Measurements from ENCODE around the gene MTR. TPM values are rescaled to one million over a fixed set of nuclear protein-coding genes. Genes with fewer than 3 reads are reported as not detected.

MTR gene
- total and polyA plus RNA-seq, 7 donors = 6.8 to 66.2 (median 51.3) TPM

- H3K27me3 ChIP-seq (ENCODE audit: insufficient read depth in 3 of 3, low read length in 2 of 3) = no peaks in the 10 kb centered on the region
- peaks cover 7% of the 10 kb centered on the region for H3K4me1 ChIP-seq
- intact Hi-C loops (cut with DNase I) = loop anchor here in 1 of 2 donors (10.0 kb wide), 2 partner anchors 109 to 759 kb away; no protein-coding TSS in a partner anchor
- no peak overlapping the region for H3K4me3 ChIP-seq
- no peak for DNase-seq
- 95 to 97% (median 95%) methylated on average over 3 of the region's 3 CpGs for WGBS, 3 donors
- no peak for ATAC-seq
- no peak overlapping the region for H3K27ac ChIP-seq
- peaks cover 11 to 97% of the 10 kb centered on the region in 2 donors for H3K36me3 ChIP-seq (ENCODE audit: insufficient read depth in 1 of 2, low read depth in 1 of 2)
- TF ChIP-seq CTCF (IDR thresholded peaks at IDR 0.05) = no peak
- H3K9me3 ChIP-seq = no peaks in the 10 kb centered on the region
Observed at GRCh38 chr1:236864211-236864610, 69.1 kb downstream of the MTR start.

GRCh38 chr1:236864996-236865817 is 70.1 kb downstream of the MTR start:
- H3K27me3 ChIP-seq (ENCODE audit: insufficient read depth in 3 of 3, low read length in 2 of 3) = no peaks in the 10 kb centered on the region
- peaks cover 7% of the 10 kb centered on the region for H3K4me1 ChIP-seq
- 34 to 86% (median 80%) methylated on average over 3 of the region's 3 CpGs for WGBS, 3 donors
- no peaks in the 10 kb centered on the region for H3K9me3 ChIP-seq
- intact Hi-C loops (cut with DNase I) = loop anchor here in 1 of 2 donors (10.0 kb wide), 2 partner anchors 110 to 760 kb away; no protein-coding TSS in a partner anchor
- DNase-seq (no peak), ATAC-seq (peak in 1 of 4 donors; percentile 30)
- TF ChIP-seq CTCF (IDR thresholded peaks at IDR 0.05) = no peak
- H3K27ac ChIP-seq = no peak overlapping the region
- no peak overlapping the region for H3K4me3 ChIP-seq
- H3K36me3 ChIP-seq (ENCODE audit: insufficient read depth in 1 of 2, low read depth in 1 of 2) = peaks cover 11 to 98% of the 10 kb centered on the region in 2 donors

- intact Hi-C loops (cut with DNase I) = loop anchor here in 1 of 2 donors (10.0 kb wide), 2 partner anchors 111 to 761 kb away; no protein-coding TSS in a partner anchor
- H3K36me3 ChIP-seq (ENCODE audit: insufficient read depth in 1 of 2, low read depth in 1 of 2) = peaks cover 11 to 97% of the 10 kb centered on the region in 2 donors
- TF ChIP-seq CTCF (IDR thresholded peaks at IDR 0.05) = no peak
- WGBS, 3 donors = 95 to 100% (median 98%) methylated on average over 1 of the region's 1 CpG
- no peak for DNase-seq
- no peak for ATAC-seq
- no peak overlapping the region for H3K27ac ChIP-seq
- no peak overlapping the region for H3K4me3 ChIP-seq
- H3K4me1 ChIP-seq = peaks cover 7% of the 10 kb centered on the region
- no peaks in the 10 kb centered on the region for H3K27me3 ChIP-seq (ENCODE audit: insufficient read depth in 3 of 3, low read length in 2 of 3)
- no peaks in the 10 kb centered on the region for H3K9me3 ChIP-seq
Observed at GRCh38 chr1:236865818-236866155, 70.7 kb downstream of the MTR start.

GRCh38 chr1:236868625-236869467 is 73.8 kb downstream of the MTR start:
- Histone ChIP-seq H3K27me3 (ENCODE audit: insufficient read depth in 3 of 3, low read length in 2 of 3) (no peaks in the 10 kb centered on the region), H3K36me3 (ENCODE audit: insufficient read depth in 1 of 2, low read depth in 1 of 2) (peaks cover 2 to 92% of the 10 kb centered on the region in 2 donors), H3K9me3 (no peaks in the 10 kb centered on the region), H3K4me1 (no peaks in the 10 kb centered on the region), H3K27ac (no peak overlapping the region), H3K4me3 (no peak overlapping the region)
- DNase-seq (no peak), ATAC-seq (peak in 1 of 4 donors; percentile 47)
- intact Hi-C loops (cut with DNase I) = loop anchor here in 1 of 2 donors (10.0 kb wide), 2 partner anchors 114 to 764 kb away; no protein-coding TSS in a partner anchor
- peak; percentile 86 for TF ChIP-seq CTCF (IDR thresholded peaks at IDR 0.05)
- WGBS, 3 donors = 95 to 97% (median 97%) methylated on average over 6 of the region's 6 CpGs
